ENCODE results near the gene EPX. TPM values are rescaled to one million over a fixed set of nuclear protein-coding genes. Genes with fewer than 3 reads are reported as not detected.

EPX gene, protein sequence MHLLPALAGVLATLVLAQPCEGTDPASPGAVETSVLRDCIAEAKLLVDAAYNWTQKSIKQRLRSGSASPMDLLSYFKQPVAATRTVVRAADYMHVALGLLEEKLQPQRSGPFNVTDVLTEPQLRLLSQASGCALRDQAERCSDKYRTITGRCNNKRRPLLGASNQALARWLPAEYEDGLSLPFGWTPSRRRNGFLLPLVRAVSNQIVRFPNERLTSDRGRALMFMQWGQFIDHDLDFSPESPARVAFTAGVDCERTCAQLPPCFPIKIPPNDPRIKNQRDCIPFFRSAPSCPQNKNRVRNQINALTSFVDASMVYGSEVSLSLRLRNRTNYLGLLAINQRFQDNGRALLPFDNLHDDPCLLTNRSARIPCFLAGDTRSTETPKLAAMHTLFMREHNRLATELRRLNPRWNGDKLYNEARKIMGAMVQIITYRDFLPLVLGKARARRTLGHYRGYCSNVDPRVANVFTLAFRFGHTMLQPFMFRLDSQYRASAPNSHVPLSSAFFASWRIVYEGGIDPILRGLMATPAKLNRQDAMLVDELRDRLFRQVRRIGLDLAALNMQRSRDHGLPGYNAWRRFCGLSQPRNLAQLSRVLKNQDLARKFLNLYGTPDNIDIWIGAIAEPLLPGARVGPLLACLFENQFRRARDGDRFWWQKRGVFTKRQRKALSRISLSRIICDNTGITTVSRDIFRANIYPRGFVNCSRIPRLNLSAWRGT
- not detected for total RNA-seq

GRCh38 chr17:58192612-58193011 lies at the start of gene EPX:
TSS of gene EPX (plus strand) at chr17:58192726. CDS start at chr17:58192847, 121 bp downstream.
- no peak for TF ChIP-seq CTCF (IDR thresholded peaks at IDR 0.05; ENCODE audit: low read depth)

DNA sequence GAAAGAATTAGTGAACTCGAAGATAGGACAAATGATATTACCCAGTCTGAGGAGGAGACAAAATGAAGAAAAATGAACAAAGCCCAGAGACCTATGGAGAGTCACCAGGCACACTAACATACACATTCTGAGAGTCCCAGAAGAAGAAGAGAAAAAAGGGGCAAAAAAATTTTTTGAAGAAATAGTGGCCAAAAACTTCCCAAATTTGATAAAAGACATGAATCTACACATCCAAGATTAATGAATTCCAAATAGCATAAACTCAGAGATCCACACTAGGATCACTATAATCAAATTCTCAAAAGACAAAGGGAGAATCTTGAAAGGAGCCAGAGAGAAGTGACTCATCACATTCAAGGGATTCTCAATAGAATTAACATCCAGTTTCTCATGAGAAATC lies 47.7 kb upstream of the EPX start:
- TF ChIP-seq CTCF (IDR thresholded peaks at IDR 0.05; ENCODE audit: low read depth), result no peak

GRCh38 chr17:58147930-58148434 lies 44.5 kb upstream of the EPX start, which contains the start of gene OR4D1:
TSS of gene OR4D1 (plus strand) at chr17:58148384. CDS start at chr17:58155154, 6,770 bp downstream.
- no peak for TF ChIP-seq CTCF (IDR thresholded peaks at IDR 0.05; ENCODE audit: low read depth)

DNA sequence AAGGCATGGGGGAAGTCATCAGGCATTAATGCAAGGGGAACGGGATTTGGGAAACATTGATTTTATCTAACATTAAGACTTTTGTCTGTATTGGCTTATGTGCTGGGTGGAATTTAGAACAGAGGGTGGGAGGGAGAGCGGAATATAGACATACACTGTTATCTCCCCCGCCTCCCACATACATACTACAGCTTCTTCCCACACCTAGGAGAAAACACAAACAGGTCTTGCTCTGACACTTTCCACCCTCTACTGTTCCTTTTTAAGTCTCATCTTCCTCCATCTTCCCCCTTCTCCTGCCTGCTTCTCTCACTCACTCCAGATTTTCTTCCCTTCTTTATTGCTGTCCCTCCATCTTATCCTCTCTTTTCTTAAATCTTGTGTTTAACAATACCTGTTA lies 43.9 kb upstream of the EPX start:
- no peak for TF ChIP-seq CTCF (IDR thresholded peaks at IDR 0.05; ENCODE audit: low read depth)

GRCh38 chr17:58150394-58150793 lies 42.1 kb upstream of the EPX start:
- no peak for TF ChIP-seq CTCF (IDR thresholded peaks at IDR 0.05; ENCODE audit: low read depth)

- no peak for TF ChIP-seq CTCF (IDR thresholded peaks at IDR 0.05; ENCODE audit: low read depth)
These were observed 39.5 kb upstream of the EPX start for GRCh38 chr17:58153046-58153445.

GRCh38 chr17:58153671-58154070 lies 38.9 kb upstream of the EPX start:
- no peak for TF ChIP-seq CTCF (IDR thresholded peaks at IDR 0.05; ENCODE audit: low read depth)

Data from subcutaneous adipose tissue (tissue), 4 donors.